H7 (cell line): Measurements from ENCODE around the gene AGBL4. TPM values are rescaled to one million over a fixed set of nuclear protein-coding genes. Genes with fewer than 3 reads are reported as not detected.
A peak's percentile ranks its signal among the peaks of the same experiment; 100 is the strongest.

Experiments used
- DNase-seq: peaks from one replicate; pipeline ENCODE4 v3.0.0; 2012
- H3K27me3 ChIP-seq: 2 replicates; pipeline ENCODE4 v1.6.0; 2011; ENCODE audit warnings: mild to moderate bottlenecking, low read length; ENCODE audit not compliant: control insufficient read depth, insufficient read depth
- H3K36me3 ChIP-seq: replicated peaks from 2 replicates; pipeline ENCODE4 v1.5.1; 2011; ENCODE audit warnings: low read length; ENCODE audit not compliant: control insufficient read depth, insufficient read depth
- H3K4me3 ChIP-seq: 2 replicates; pipeline ENCODE4 v1.5.1; 2011; ENCODE audit warnings: low read depth, mild to moderate bottlenecking, control low read depth, low read length, moderate library complexity; ENCODE audit not compliant: insufficient read depth
- total RNA-seq: library from RNA; depleted of rRNA; stranded (reverse); fragments of >200 nt; shearing (Covaris generic); gene quantifications from 2 replicates; pipeline ENCODE4 v1.2.3, GENCODE V29; 2014

AGBL4 gene
- total RNA-seq, 1 experiment from 2014 or later: 0.87 TPM

DNA sequence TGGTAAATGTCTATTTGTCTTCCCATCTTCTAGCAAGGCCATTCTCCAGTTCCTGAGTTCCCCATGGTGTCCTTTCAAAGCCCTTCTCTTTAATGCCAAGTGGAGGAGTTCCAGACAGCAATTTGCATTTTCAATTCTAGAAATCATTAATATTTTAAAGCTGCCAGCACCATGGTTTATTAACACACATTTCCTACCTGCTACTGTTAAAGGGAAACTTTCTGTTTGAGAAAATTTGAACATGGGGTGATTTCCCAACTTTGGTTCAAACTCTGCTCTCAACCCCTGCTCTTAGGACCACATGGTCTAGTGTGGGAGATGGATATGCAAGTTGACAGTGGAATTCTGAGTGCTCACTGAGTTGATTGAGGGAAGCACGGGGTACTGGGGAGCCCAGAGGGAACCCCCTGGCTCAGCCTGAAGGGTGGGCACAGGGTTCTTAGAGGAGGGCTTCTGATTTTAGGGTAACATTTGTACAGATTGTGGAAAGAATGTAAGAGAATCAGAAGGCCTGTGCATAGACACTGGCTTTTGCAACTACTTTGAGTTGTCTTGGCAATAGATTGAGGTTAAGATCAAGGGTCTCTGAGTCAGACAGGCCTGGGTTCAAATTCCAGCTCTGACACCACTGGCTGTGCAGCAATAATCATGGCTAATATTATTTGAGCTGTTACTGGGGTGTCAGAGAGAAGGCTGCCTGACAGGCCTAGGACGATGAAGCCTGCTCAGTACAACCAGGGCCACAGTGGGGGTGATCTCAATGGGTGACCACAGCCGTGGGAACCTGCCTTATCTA, 1344.8 kb downstream of the AGBL4 start:
- DNase-seq: no peak
- Histone ChIP-seq H3K27me3 (no peaks in the 10 kb centered on the region; the same call in 1 of the 2 replicates), H3K36me3 (no peaks in the 10 kb centered on the region), H3K4me3 (no peak overlapping the region)

DNA sequence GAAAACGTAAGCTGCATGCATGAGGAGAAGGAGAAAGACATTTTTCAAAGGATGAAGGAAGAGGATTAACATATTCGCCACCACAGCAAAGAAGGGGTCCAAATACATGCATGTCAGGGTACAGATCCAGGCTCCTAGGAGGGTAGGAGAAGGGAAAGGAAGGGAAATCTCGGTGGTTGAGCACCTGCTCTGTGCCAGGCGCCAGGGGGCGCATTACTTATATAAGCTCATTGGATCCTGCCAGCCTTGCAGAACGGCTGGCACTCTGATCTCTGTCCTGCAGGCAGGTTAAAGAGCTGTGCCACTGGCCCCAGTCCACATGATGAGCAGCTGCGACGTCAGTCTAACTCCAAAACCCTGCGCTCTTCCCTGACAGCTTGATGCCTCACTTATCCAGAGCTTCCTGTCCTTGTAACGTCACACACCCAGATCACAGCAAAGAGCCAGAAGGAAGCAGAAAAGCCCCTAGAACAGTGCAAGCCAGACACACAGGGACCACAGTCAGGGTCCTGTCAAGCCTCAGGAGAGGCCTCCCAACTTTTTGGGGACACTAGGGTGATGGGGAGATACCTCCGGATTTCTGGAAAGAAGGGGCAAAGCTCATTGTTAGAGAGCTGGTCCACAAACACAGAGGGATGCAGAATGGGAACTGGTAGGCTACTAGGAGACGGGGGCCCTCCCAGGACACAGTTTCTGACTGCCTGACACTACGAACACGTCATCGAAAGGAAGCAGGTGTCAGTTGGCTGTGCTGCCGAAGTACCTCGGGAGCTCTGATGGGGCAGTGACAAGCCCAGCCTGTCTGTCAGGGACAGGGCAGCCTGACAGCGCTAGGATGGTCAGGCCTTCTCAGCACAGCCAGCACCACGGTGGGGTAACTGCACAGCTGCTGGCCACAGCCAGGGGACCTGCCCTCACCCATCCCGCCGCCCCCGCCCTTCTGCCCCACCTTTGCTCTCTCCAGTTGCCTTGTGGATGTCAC, 1346.2 kb downstream of the AGBL4 start:
- Histone ChIP-seq H3K36me3 (no peaks in the 10 kb centered on the region), H3K27me3 (no peaks in the 10 kb centered on the region; the same call in 1 of the 2 replicates), H3K4me3 (no peak overlapping the region)
- peak; percentile 76 for DNase-seq

DNA sequence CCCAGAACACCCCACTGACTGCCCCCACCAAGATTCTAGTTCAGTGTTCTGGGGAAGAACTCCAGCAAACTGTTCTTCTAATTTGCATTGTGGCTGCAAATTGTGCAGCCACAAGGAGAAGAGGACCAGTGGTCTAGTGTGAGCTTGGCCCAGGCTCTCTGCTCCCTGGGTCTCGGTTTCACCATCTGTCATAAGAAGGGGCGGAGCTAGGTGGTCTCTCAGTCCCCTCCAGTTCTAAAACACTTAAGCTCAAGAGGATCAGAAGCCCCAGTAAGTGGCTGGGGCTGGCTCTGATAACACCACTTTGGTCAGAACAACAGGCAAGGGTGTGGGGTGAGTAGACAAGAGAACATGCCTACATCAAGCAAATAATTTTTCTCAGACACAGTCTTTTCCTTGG, 1346.9 kb downstream of the AGBL4 start:
- DNase-seq: no peak
- H3K4me3 ChIP-seq: no peak overlapping the region
- no peaks in the 10 kb centered on the region; the same call in 1 of the 2 replicates for H3K27me3 ChIP-seq
- no peaks in the 10 kb centered on the region for H3K36me3 ChIP-seq

DNA sequence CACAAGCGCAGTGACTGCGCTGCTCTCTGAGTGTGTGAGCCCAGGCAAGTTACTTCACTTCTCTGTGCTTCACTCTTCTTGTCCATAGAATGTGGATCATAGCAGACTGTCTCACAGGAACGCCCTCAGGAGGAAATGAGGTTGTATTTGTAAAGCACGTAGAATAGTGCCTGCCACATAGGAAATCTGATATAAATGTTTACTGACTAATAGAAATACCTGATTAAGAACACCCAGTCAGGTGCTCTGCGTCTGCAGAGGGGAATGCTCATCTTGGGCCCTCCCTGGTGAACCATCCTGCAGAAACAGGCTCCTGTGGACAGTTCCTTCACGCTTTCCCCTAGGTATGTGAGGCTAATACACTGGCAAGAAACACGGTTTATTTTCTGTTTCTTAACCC, 1347.4 kb downstream of the AGBL4 start:
- Histone ChIP-seq H3K27me3 (no peaks in the 10 kb centered on the region; the same call in 1 of the 2 replicates), H3K4me3 (no peak overlapping the region), H3K36me3 (no peaks in the 10 kb centered on the region)
- DNase-seq: no peak

DNA sequence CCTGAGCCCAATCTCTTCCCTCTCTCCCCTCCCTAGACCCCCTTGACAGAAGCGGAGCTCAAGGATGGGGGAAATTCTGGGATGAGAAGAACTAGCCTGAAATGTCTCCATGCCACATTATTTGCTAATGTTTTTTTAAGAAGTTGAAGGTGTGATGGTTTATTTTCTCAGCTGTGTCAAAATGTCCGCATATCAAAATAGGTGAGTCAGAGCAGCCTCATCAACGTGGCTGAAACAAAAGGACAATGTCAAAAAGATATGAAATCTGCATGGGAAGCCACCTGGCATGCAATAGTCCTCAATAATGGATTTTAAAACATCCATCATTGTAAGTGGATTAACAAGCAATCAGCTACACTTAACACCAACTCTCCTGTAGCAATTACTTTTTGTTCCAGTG, 1348.5 kb downstream of the AGBL4 start:
- Histone ChIP-seq H3K4me3 (no peak overlapping the region), H3K36me3 (no peaks in the 10 kb centered on the region), H3K27me3 (no peaks in the 10 kb centered on the region)
- DNase-seq: no peak

DNA sequence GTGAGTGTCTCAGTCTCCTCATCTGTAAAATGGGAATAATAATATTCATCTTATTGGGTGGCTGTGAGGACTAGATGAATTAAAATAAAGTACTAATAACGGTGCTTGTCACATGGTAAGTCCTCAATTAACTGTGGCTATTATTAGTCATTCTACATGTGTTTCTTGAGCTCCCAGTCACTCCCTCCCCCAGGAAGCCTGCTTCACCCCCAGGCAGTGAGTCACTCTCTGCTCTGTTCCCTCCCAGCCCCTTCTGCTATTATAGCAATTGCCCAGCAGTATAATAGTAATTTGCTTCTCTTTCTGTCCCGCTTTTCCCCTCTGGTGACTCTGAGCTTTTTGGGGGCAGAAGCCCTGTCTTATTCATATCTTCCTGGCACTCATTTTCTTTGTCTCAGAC, 1349.1 kb downstream of the AGBL4 start:
- no peaks in the 10 kb centered on the region for H3K36me3 ChIP-seq
- no peak for DNase-seq
- no peak overlapping the region for H3K4me3 ChIP-seq
- H3K27me3 ChIP-seq: no peaks in the 10 kb centered on the region

DNA sequence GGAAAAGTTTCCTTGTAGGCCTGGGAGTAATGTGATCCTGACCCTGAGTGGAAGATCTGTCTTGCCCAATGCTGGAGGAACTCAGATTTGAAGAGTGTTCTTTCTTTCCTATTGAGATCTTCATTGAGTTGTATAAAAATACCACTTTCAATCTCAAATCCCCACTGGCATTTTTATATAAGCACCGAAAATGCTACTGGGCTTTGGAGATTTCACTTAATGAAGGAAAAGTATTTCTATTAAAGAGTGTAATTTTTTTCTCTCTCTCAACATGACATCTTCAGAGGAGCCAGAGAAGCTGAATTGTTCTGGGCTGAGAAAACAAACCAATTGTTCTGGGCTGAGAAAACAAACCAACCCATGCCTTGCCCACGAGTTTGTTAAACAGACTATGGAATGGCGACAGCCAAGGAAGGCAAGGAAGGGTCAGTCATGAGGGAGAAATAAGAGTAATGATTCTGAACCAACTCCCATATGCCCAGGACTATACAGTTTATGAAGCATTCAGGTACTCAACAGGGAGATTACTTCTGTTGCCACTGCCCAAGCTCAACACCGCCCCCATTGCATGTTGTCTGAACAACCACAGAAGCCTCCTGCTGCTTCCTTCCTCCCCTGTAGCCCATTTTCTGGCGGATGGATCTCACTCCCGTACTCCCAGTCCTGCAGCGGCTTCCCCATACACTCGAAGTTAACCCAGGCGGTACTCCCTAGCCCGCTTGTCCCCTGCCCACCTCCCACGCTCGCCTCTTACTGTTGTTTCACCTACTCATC, 1350.2 kb downstream of the AGBL4 start:
- no peak overlapping the region for H3K4me3 ChIP-seq
- peak; percentile 78 for DNase-seq

DNA sequence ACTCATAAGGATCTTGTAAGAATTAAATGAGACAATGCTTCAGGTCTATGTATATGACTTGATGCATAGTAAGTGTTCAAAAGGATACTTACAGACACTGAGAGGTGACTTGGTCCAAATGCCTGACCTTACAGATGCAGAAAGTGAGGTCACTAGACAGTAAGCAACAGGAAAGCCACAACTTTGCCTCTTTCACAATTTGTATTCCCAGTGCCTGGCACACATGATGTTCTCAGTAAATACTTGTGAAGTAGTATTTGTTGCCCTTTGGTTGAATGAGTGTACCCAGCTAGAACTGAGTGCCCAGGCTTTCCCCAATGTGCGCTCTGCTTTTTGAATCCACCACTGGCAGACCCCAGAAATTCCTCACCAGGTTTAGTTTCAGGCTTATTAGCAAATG, 1352.2 kb downstream of the AGBL4 start:
- H3K27me3 ChIP-seq: no peaks in the 10 kb centered on the region
- DNase-seq: no peak
- H3K4me3 ChIP-seq: no peak overlapping the region
- H3K36me3 ChIP-seq: no peaks in the 10 kb centered on the region

More for the DNA sequence above, 1350.2 kb downstream of the AGBL4 start:
- no peaks in the 10 kb centered on the region for H3K36me3 ChIP-seq
- H3K27me3 ChIP-seq: no peaks in the 10 kb centered on the region

DNA sequence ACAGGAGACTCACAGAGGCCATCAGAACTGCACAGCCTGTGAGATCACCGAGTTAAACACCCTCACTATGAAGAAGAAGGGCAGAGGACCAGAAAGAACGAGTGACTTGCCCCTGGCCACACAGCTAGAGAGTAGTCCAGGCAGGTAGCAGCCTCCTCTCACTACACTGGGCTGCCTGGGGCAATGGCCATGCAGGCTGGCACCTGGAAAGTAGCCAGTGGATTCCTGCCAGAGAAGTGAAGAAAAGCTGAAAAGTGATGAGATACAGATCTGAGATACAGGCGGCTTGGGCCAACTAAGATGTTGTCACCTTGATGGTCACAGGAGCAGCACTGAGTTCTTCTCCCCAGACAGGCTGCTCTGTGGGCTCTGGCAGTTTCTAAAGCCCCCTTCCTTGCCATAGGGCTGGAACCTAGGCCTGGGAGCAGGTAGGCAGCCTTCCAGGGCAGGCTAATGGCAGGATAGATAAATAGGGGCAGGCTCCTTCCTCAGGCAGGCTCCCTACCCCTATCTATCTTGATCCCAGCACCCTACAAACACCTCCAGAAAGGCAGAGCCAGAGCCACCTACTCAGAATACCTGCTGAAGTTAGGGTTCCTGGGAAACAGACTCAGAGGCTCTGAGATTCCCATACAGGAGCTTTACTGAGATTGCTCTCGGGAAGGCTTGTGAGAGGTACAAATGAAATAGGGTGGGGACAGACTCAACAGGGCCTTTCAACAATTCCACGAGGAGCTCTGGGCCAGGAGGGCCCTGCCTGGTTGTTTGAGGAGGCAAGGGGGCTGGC, 1353.3 kb downstream of the AGBL4 start:
- Histone ChIP-seq H3K27me3 (no peaks in the 10 kb centered on the region), H3K36me3 (no peaks in the 10 kb centered on the region), H3K4me3 (no peak overlapping the region)
- no peak for DNase-seq

DNA sequence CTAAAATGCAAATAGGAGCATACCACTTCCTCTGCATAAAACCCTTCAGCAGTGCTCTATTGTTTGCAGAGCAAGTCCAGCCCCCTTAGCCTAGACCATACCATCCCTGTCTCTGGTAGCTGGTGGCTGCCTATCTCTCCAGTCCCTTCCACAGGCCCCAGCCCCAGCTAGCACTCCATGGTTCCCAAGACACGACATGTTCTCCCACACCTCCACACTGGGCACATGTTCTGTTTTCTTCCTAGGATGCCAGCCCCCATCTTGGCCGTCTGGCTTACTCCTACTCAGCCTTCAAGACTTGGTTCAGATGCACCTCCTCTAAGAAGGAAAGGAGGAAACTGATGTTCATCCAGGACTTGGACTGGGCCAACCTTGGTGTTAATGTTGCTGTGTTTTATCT, 1355.4 kb downstream of the AGBL4 start:
- no peaks in the 10 kb centered on the region for H3K27me3 ChIP-seq
- H3K36me3 ChIP-seq: no peaks in the 10 kb centered on the region
- H3K4me3 ChIP-seq: no peak overlapping the region
- DNase-seq: no peak

DNA sequence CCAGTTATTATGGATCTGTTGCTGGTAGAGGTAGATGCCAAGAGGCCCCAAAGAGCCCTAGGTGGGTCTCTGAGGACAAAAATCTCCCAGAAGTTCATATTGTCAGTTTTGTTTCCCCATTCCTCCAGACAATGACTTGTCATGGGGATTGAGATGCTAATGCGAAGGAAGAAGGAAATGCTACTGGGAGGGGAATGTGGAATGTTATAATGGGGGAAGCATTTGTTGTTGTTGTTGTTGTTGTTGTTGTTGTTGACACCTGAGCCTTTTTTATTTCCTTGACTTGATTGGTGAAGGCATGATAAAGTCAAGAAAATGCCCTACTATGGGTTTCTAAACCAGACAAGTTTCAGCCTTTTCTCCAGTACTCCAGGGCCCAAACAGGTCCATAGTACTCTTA, 1356.0 kb downstream of the AGBL4 start:
- no peaks in the 10 kb centered on the region for H3K27me3 ChIP-seq
- DNase-seq: no peak
- H3K4me3 ChIP-seq: no peak overlapping the region
- no peaks in the 10 kb centered on the region for H3K36me3 ChIP-seq

DNA sequence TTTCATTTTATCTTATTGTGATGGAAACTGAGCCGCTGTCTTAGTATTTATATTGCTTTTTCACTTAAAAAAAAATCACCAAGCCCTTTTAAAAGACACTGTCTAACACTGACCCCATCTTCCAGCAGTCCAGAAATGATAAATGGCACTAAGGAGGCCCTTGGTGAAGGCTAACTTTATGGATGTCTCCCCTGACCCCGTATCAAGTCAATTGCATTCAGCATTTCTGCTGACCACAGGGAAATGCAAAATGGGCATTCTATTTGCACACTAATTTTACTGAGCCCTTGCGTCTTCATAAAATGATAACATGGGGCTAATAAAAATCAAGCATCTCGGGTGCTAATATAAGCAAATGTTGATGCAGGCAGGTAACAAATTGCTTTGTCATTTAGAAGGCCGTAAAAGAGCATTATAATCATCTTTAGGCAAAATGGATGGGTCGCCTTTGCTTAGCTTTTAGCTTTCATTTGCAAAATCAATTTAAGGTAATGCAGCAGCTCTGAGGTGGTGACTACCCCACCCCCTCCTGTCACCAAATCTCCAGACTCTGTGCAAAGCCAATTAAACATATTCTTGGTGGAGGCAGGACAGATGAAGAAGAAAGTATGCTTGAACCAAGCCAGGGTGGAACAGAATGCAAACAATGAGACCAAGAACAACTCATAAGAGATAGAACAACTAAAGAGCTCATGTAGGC, 1357.9 kb downstream of the AGBL4 start:
- no peaks in the 10 kb centered on the region for H3K36me3 ChIP-seq
- no peaks in the 10 kb centered on the region for H3K27me3 ChIP-seq
- no peak for DNase-seq
- H3K4me3 ChIP-seq: no peak overlapping the region

DNA sequence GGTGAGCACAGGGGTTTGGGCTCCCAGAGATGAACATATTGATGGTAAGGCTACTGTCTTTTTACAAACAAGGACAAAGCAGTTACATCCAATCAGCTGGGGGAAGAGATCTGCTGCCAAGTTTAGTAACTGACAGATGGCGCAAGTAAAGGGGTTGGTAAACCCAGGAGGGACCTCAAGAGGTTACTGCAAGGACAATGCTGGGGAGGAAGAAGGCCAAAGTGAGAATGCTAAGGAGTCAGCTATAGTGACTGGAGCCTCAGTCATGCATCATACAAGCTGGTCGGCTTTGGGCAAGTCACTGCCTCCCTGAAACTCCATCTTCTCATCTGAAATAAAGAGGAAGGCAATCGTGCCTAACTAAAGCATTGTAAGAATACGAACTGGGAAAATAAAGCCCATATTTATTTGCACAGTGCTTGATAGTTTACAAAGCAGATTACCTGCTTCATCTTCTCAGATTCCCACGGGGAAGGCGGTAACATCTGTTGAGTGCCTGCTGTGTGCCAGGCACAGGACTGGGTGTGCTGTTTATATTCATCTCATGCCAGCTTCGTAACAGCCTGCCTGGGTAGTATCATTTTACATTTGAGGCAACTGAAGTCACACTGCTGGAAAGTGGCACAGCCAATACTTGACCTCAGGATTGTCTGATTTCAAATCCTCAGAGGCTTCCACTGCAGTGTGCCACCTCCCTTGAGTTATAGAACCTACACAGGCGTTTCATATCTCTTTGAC, 1361.9 kb downstream of the AGBL4 start:
- DNase-seq: no peak
- Histone ChIP-seq H3K4me3 (no peak overlapping the region), H3K36me3 (no peaks in the 10 kb centered on the region), H3K27me3 (no peaks in the 10 kb centered on the region; the same call in 1 of the 2 replicates)
